ENCODE measurements around the gene VDR.

Gene VDR

DNA sequence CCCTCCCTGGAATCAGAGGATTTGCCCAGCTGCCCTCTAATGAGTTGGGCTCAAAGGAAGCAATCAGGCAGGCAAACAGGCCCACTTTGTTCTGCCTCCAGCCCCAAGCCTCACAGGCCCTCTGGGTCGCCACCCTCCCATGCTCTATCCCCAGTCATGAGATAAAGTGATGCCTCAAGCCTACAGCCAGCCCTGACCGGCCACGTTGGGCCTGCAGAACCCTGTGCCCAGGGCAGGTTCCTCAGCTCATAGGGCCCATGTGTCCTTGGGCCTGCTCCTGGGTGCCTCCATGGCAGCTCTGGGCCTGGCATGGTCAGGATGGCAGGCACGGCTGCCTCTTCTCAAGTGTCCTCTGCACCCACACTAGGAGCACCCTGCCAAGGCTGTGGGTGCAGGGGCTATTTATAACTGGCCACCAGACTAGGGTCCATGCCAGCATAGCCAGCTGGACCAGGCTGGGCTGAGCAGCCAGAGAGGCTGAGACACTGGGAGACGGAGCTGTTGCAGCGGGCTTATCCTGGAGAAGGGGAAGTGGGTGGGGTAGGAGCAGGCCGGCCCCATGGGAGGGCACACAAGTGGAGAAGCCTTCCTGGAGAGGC, 105.3 kb downstream of the VDR start:
- Histone ChIP-seq H3K36me3 (ENCODE audit: control insufficient read depth, insufficient read depth, low read length) (peaks cover 53% of the 10 kb centered on the region), H3K27ac (ENCODE audit: insufficient read depth, low read length, poor library complexity, severe bottlenecking) (peak overlapping the region; percentile 33), H3K4me1 (ENCODE audit: control insufficient read depth, insufficient read depth, low read length, poor library complexity, severe bottlenecking) (peaks cover 30% of the 10 kb centered on the region), H3K9me3 (ENCODE audit: control insufficient read depth, low read length) (no peaks in the 10 kb centered on the region), H3K4me3 (ENCODE audit: insufficient read depth, low read depth, low read length, poor library complexity, severe bottlenecking) (no peak overlapping the region), H3K27me3 (replicated peaks; ENCODE audit: control insufficient read depth, insufficient read depth, low read length, poor library complexity, severe bottlenecking) (no peaks in the 10 kb centered on the region)
- no peak for DNase-seq

DNA sequence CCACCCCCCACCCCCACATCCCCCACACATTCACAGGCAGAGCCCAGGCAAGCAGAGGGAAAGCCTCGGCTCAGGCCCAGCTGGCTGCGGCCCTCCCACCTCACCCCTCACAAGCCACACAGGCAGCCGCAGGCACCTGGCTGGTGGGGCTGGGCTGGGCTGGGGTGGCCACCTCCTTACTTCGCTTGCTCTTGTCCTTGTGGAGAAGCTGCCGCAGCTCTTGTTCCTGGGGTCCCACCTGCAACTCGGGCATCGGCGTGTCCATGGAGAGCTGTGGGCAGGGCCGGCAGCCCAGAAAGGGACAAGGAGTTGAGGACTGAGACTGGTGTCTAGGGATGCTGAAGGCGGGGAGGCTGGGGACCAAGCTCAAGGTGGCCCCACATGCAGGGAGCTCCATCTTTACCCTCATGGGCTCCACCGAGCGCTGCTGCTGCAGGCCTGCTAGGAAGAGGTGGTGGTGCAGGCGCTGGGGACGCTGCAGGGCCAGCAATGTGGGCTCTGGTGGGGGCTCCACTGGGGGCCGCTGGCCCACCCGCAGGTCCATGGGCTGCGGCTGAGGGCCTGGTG, 106.3 kb downstream of the VDR start:
- Histone ChIP-seq H3K27me3 (replicated peaks; ENCODE audit: control insufficient read depth, insufficient read depth, low read length, poor library complexity, severe bottlenecking) (no peaks in the 10 kb centered on the region), H3K4me1 (ENCODE audit: control insufficient read depth, insufficient read depth, low read length, poor library complexity, severe bottlenecking) (peaks cover 20% of the 10 kb centered on the region), H3K4me3 (ENCODE audit: insufficient read depth, low read depth, low read length, poor library complexity, severe bottlenecking) (no peak overlapping the region), H3K27ac (ENCODE audit: insufficient read depth, low read length, poor library complexity, severe bottlenecking) (no peak overlapping the region), H3K36me3 (ENCODE audit: control insufficient read depth, insufficient read depth, low read length) (peaks cover 57% of the 10 kb centered on the region), H3K9me3 (ENCODE audit: control insufficient read depth, low read length) (no peaks in the 10 kb centered on the region)
- no peak for DNase-seq

GRCh38 chr12:47797441-47797840, 107.4 kb downstream of the VDR start:
- Histone ChIP-seq H3K4me1 (ENCODE audit: control insufficient read depth, insufficient read depth, low read length, poor library complexity, severe bottlenecking) (peaks cover 10% of the 10 kb centered on the region), H3K36me3 (ENCODE audit: control insufficient read depth, insufficient read depth, low read length) (peaks cover 66% of the 10 kb centered on the region), H3K4me3 (ENCODE audit: insufficient read depth, low read depth, low read length, poor library complexity, severe bottlenecking) (no peak overlapping the region), H3K9me3 (ENCODE audit: control insufficient read depth, low read length) (no peaks in the 10 kb centered on the region), H3K27me3 (replicated peaks; ENCODE audit: control insufficient read depth, insufficient read depth, low read length, poor library complexity, severe bottlenecking) (no peaks in the 10 kb centered on the region), H3K27ac (ENCODE audit: insufficient read depth, low read length, poor library complexity, severe bottlenecking) (no peak overlapping the region)
- no peak for DNase-seq

GRCh38 chr12:47795814-47796411, 108.9 kb downstream of the VDR start:
- no peak for DNase-seq
- no peak overlapping the region for H3K27ac ChIP-seq (ENCODE audit: insufficient read depth, low read length, poor library complexity, severe bottlenecking)
- H3K36me3 ChIP-seq (ENCODE audit: control insufficient read depth, insufficient read depth, low read length), result peaks cover 80% of the 10 kb centered on the region
- H3K4me3 ChIP-seq (ENCODE audit: insufficient read depth, low read depth, low read length, poor library complexity, severe bottlenecking), result no peak overlapping the region
- H3K4me1 ChIP-seq (ENCODE audit: control insufficient read depth, insufficient read depth, low read length, poor library complexity, severe bottlenecking), result no peaks in the 10 kb centered on the region
- H3K27me3 ChIP-seq (replicated peaks; ENCODE audit: control insufficient read depth, insufficient read depth, low read length, poor library complexity, severe bottlenecking), result no peaks in the 10 kb centered on the region
- no peaks in the 10 kb centered on the region for H3K9me3 ChIP-seq (ENCODE audit: control insufficient read depth, low read length)

- Histone ChIP-seq H3K4me1 (ENCODE audit: control insufficient read depth, insufficient read depth, low read length, poor library complexity, severe bottlenecking) (no peaks in the 10 kb centered on the region), H3K9me3 (ENCODE audit: control insufficient read depth, low read length) (no peaks in the 10 kb centered on the region), H3K36me3 (ENCODE audit: control insufficient read depth, insufficient read depth, low read length) (peaks cover 84% of the 10 kb centered on the region), H3K4me3 (ENCODE audit: insufficient read depth, low read depth, low read length, poor library complexity, severe bottlenecking) (no peak overlapping the region), H3K27ac (ENCODE audit: insufficient read depth, low read length, poor library complexity, severe bottlenecking) (no peak overlapping the region), H3K27me3 (replicated peaks; ENCODE audit: control insufficient read depth, insufficient read depth, low read length, poor library complexity, severe bottlenecking) (no peaks in the 10 kb centered on the region)
- no peak for DNase-seq
Measured at GRCh38 chr12:47795121-47795813, 109.5 kb downstream of the VDR start.

- H3K9me3 ChIP-seq (ENCODE audit: control insufficient read depth, low read length), result no peaks in the 10 kb centered on the region
- no peak for DNase-seq
- peaks cover 89% of the 10 kb centered on the region for H3K36me3 ChIP-seq (ENCODE audit: control insufficient read depth, insufficient read depth, low read length)
- no peaks in the 10 kb centered on the region for H3K27me3 ChIP-seq (replicated peaks; ENCODE audit: control insufficient read depth, insufficient read depth, low read length, poor library complexity, severe bottlenecking)
- no peak overlapping the region for H3K27ac ChIP-seq (ENCODE audit: insufficient read depth, low read length, poor library complexity, severe bottlenecking)
- H3K4me3 ChIP-seq (ENCODE audit: insufficient read depth, low read depth, low read length, poor library complexity, severe bottlenecking), result no peak overlapping the region
- no peaks in the 10 kb centered on the region for H3K4me1 ChIP-seq (ENCODE audit: control insufficient read depth, insufficient read depth, low read length, poor library complexity, severe bottlenecking)
Measured at GRCh38 chr12:47794679-47795078, 110.1 kb downstream of the VDR start.

GRCh38 chr12:47793015-47793681, 111.6 kb downstream of the VDR start:
- H3K4me3 ChIP-seq (ENCODE audit: insufficient read depth, low read depth, low read length, poor library complexity, severe bottlenecking), result no peak overlapping the region
- no peak for DNase-seq

DNA sequence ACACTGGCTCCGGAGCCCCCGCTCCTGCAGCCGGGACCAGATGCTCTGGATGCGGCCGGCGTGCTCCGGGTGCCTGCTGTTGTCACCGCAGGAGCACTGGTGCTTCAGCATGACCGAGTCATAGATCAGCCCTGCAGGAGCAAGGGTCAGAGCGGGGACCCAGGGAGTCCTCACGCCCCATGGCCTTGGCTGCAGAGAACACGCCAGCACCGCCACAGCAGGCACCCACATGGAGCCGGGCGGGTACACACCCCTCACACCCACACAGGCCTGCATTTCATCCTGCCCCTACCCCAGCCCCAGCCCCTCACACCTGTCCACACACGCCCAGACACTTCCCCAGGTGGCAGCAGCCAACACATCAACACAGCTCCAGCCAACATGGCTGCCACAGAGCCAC, 112.9 kb downstream of the VDR start:
- Histone ChIP-seq H3K36me3 (ENCODE audit: control insufficient read depth, insufficient read depth, low read length) (peaks cover 98% of the 10 kb centered on the region), H3K27ac (ENCODE audit: insufficient read depth, low read length, poor library complexity, severe bottlenecking) (no peak overlapping the region), H3K27me3 (replicated peaks; ENCODE audit: control insufficient read depth, insufficient read depth, low read length, poor library complexity, severe bottlenecking) (no peaks in the 10 kb centered on the region), H3K4me3 (ENCODE audit: insufficient read depth, low read depth, low read length, poor library complexity, severe bottlenecking) (no peak overlapping the region), H3K4me1 (ENCODE audit: control insufficient read depth, insufficient read depth, low read length, poor library complexity, severe bottlenecking) (no peaks in the 10 kb centered on the region), H3K9me3 (ENCODE audit: control insufficient read depth, low read length) (no peaks in the 10 kb centered on the region)
- DNase-seq, result no peak

More at GRCh38 chr12:47793015-47793681, 111.6 kb downstream of the VDR start:
- H3K36me3 ChIP-seq (ENCODE audit: control insufficient read depth, insufficient read depth, low read length), result peaks cover 95% of the 10 kb centered on the region
- H3K27me3 ChIP-seq (replicated peaks; ENCODE audit: control insufficient read depth, insufficient read depth, low read length, poor library complexity, severe bottlenecking), result no peaks in the 10 kb centered on the region
- no peaks in the 10 kb centered on the region for H3K9me3 ChIP-seq (ENCODE audit: control insufficient read depth, low read length)
- no peaks in the 10 kb centered on the region for H3K4me1 ChIP-seq (ENCODE audit: control insufficient read depth, insufficient read depth, low read length, poor library complexity, severe bottlenecking)
- peak overlapping the region; percentile 17 for H3K27ac ChIP-seq (ENCODE audit: insufficient read depth, low read length, poor library complexity, severe bottlenecking)
